Type B pancreatic cell (in vitro differentiated cells): Measurements from ENCODE around the gene GAMT. TPM values are rescaled to one million over a fixed set of nuclear protein-coding genes. Genes with fewer than 3 reads are reported as not detected.
A peak's percentile ranks its signal among the peaks of the same experiment; 100 is the strongest.

Experiments
- DNase-seq: peaks from one replicate; pipeline ENCODE4 v3.0.0; 2021; ENCODE audit warnings: mixed read lengths; ENCODE audit not compliant: unreplicated experiment; ENCODE audit errors: extremely low spot score
- H3K27ac Mint-ChIP-seq: 2 replicates; pipeline ENCODE4 v1.8.0; 2021; ENCODE audit warnings: mild to moderate bottlenecking, mixed read lengths
- H3K27me3 Mint-ChIP-seq: 2 replicates; pipeline ENCODE4 v1.8.0; 2021; ENCODE audit warnings: mixed read lengths
- H3K36me3 Mint-ChIP-seq: 2 replicates; pipeline ENCODE4 v1.8.0; 2021; ENCODE audit warnings: mixed read lengths
- H3K4me1 Mint-ChIP-seq: one replicate; pipeline ENCODE4 v1.8.0; 2021; ENCODE audit warnings: mixed read lengths; ENCODE audit not compliant: unreplicated experiment
- H3K4me3 Mint-ChIP-seq: 2 replicates; pipeline ENCODE4 v1.8.0; 2021; ENCODE audit warnings: mild to moderate bottlenecking, mixed read lengths
- H3K9me3 Mint-ChIP-seq: 2 replicates; pipeline ENCODE4 v1.8.0; 2021; ENCODE audit warnings: mixed read lengths
- CTCF ChIP-seq: fragments of 200-600 bp; sonication (generic); conservative IDR thresholded peaks from 2 replicates; pipeline ENCODE4 v1.5.0; 2021; ENCODE audit warnings: antibody characterized with exemption, mild to moderate bottlenecking
- total RNA-seq: library from RNA; stranded (reverse); gene quantifications from 2 replicates; pipeline ENCODE4 v1.2.1, GENCODE V29; 2021; ENCODE audit warnings: low replicate concordance

Gene GAMT
- total RNA-seq, 1 donor from 2014 or later, result 37.9 TPM

DNA sequence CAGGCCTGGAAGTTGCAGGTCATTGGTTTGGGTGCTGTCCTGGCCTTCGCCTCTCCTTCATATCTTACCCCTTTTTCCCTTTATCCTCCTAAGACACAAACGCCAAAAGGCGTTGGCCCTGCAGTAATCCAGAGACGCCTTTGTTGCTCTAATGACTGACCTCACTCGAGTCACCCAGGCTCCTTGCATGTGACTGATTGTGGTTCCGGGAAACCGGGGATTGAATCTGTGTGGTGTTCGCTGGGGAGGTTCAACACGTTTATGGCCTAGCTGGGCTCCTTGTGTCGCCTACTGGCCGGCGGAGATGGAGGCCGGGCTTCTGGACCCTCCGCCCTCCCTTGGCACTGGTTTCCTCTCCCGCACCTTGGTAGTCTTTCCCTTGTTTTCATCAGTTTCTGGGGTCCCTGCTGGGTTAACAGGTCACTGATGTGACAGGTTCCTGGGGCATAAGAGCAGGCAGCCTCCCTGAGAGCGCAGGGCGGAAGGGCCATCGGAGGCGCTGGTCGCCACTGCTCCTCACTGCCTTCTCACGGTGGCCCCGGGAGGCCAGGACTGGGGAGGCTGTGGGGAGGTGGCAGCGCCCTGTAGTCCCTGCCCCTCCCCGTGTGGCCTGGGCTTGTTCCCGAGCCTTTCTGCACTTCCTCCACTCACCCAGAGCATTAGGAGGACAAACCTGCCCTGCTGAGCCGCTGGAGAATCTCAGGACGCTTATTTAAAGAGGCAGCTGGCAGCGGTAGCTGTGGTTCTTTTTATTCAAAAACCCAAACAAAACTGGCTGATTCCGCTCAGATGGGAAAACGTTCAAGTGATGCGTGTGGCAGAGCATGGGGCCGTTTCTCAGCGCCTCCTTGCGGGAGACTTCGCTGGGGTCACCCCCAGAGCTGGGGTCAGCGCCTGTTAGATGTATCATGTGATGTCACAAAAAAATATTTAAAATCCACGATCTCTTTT, 35.7 kb downstream of the GAMT start:
- Mint-ChIP-seq H3K4me1 (peaks cover 10% of the 10 kb centered on the region), H3K27me3 (no peaks in the 10 kb centered on the region), H3K4me3 (no peak overlapping the region), H3K36me3 (peaks cover 7% of the 10 kb centered on the region), H3K9me3 (no peaks in the 10 kb centered on the region), H3K27ac (no peak overlapping the region)
- no peak for DNase-seq
- TF ChIP-seq CTCF, result no peak

GRCh38 chr19:1364070-1364704, 37.2 kb downstream of the GAMT start:
- peaks cover 4% of the 10 kb centered on the region for H3K36me3 Mint-ChIP-seq
- H3K4me1 Mint-ChIP-seq, result peaks cover 16% of the 10 kb centered on the region
- H3K9me3 Mint-ChIP-seq, result no peaks in the 10 kb centered on the region
- H3K27ac Mint-ChIP-seq, result no peak overlapping the region
- no peak overlapping the region for H3K4me3 Mint-ChIP-seq
- peak; percentile 68 for TF ChIP-seq CTCF
- no peak for DNase-seq
- H3K27me3 Mint-ChIP-seq, result no peaks in the 10 kb centered on the region

DNA sequence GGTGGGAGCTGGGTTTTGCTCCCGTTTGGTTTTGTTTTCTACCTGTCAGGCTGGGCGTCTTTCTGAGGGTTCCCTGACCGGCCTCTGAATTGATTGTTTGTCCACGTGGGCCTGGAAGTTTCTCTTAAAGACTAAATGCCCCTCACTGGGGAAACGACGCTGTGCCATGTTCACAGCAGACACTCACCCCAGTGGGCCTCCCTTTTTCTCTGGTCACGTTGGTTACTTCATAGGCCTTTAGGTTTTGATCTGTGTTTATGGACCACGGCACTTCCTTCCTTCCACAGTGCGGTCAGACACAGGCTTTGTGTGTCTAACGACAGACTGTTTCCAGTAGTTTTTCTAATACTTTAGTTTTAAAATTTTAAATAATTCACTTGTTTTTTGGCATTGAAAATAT, 37.7 kb downstream of the GAMT start:
- Mint-ChIP-seq H3K36me3 (peaks cover 4% of the 10 kb centered on the region), H3K27me3 (no peaks in the 10 kb centered on the region), H3K4me1 (peaks cover 16% of the 10 kb centered on the region), H3K27ac (no peak overlapping the region), H3K4me3 (no peak overlapping the region), H3K9me3 (no peaks in the 10 kb centered on the region)
- TF ChIP-seq CTCF, result no peak
- no peak for DNase-seq

GRCh38 chr19:1362387-1363257, 38.7 kb downstream of the GAMT start:
- no peak overlapping the region for H3K27ac Mint-ChIP-seq
- H3K27me3 Mint-ChIP-seq, result no peaks in the 10 kb centered on the region
- H3K36me3 Mint-ChIP-seq, result peaks cover 4% of the 10 kb centered on the region
- DNase-seq, result no peak
- H3K9me3 Mint-ChIP-seq, result no peaks in the 10 kb centered on the region
- TF ChIP-seq CTCF, result no peak
- peaks cover 20% of the 10 kb centered on the region for H3K4me1 Mint-ChIP-seq
- H3K4me3 Mint-ChIP-seq, result no peak overlapping the region

GRCh38 chr19:1361601-1362386, 39.5 kb downstream of the GAMT start:
- Mint-ChIP-seq H3K27ac (no peak overlapping the region), H3K4me1 (peaks cover 26% of the 10 kb centered on the region), H3K36me3 (peaks cover 9% of the 10 kb centered on the region), H3K9me3 (no peaks in the 10 kb centered on the region), H3K4me3 (no peak overlapping the region), H3K27me3 (no peaks in the 10 kb centered on the region)
- no peak for TF ChIP-seq CTCF
- DNase-seq, result no peak
